K562 (cell line): ENCODE results near the gene BEST4. TPM values are rescaled to one million over a fixed set of nuclear protein-coding genes. Genes with fewer than 3 reads are reported as not detected.

Source experiments
- ATAC-seq: fragments of 200-7000 bp; cut with Tn5 transposase; 3 replicates; pipeline ENCODE4 v1.9.1; 2020; ENCODE audit warnings: moderate library complexity
- BruUV-seq: library from RNA; stranded (reverse); fragments of 400-500 nt; replicated peaks from 2 replicates; lab custom pipeline; 2021; lab: Mats Ljungman, UMichigan
- CTCF ChIA-PET: fragments of 300-600 bp; formaldehyde crosslinking; extraction: SDS; loops from one replicate; lab custom pipeline; 2021; ENCODE audit warnings: low intra/inter-chr PET ratio; lab: Yijun Ruan, JAX
- POLR2A ChIA-PET: fragments of 300-600, 350-650 bp; sonication (Branson Sonifier 250); formaldehyde crosslinking; extraction: SDS; loops from one replicate; lab custom pipeline; 2021; ENCODE audit warnings: antibody characterized with exemption, inconsistent platforms; lab: Yijun Ruan, JAX
- DNase-seq, 4 experiments: peaks; one replicate each; pipeline versions ENCODE4 v3.0.0 to v3.0.0-alpha.2; 2011 to 2018; ENCODE audit warnings: low spot score in 3 of 4, mixed read lengths in 3 of 4; ENCODE audit errors: extremely low read depth in 1 of 4
- FAIRE-seq: peaks from 2 replicates; lab custom pipeline; 2011; peaks lifted over from hg19 to GRCh38; lab: Jason Lieb, UNC
- H2AFZ ChIP-seq: 2 replicates; pipeline ENCODE4 v1.6.0; 2011; ENCODE audit warnings: low read depth, low read length, control low read depth, inconsistent platforms
- H3K27ac ChIP-seq: fragments of 200-600 bp; 3 replicates; pipeline ENCODE4 v1.8.0; 2011; ENCODE audit warnings: low read depth, mild to moderate bottlenecking, control low read depth, inconsistent platforms, low read length, moderate library complexity, mixed read lengths; ENCODE audit errors: extremely low read depth
- H3K27me3 ChIP-seq, 2 experiments: fragments of 300-600 bp in 1 of 2; 2 replicates in 1 of 2; 3 replicates in 1 of 2; pipeline versions ENCODE4 v1.6.0 to v1.8.0; 2011; ENCODE audit warnings: inconsistent platforms in 2 of 2, low read length in 2 of 2, mild to moderate bottlenecking in 1 of 2, mixed read lengths in 1 of 2, moderate library complexity in 1 of 2; ENCODE audit not compliant: control insufficient read depth in 2 of 2, insufficient read depth in 2 of 2
- H3K36me3 ChIP-seq: fragments of 300-600 bp; 3 replicates; pipeline ENCODE4 v1.8.0; 2011; ENCODE audit warnings: mild to moderate bottlenecking, low read length, inconsistent platforms; ENCODE audit not compliant: control insufficient read depth, insufficient read depth
- H3K4me1 ChIP-seq, 2 experiments: fragments of 200-600 bp in 1 of 2; replicated peaks in 1 of 2; 2 replicates in 1 of 2; 3 replicates in 1 of 2; pipeline versions ENCODE4 v1.5.1 to v1.8.0; 2011; ENCODE audit warnings: inconsistent platforms in 2 of 2, low read length in 2 of 2, mild to moderate bottlenecking in 1 of 2, mixed read lengths in 1 of 2, moderate library complexity in 1 of 2; ENCODE audit not compliant: control insufficient read depth in 2 of 2, insufficient read depth in 2 of 2
- H3K4me2 ChIP-seq: 2 replicates; pipeline ENCODE4 v1.6.1; 2011; ENCODE audit warnings: low read length, control low read depth, inconsistent platforms, mixed read lengths; ENCODE audit not compliant: insufficient read depth
- H3K4me3 ChIP-seq: fragments of 200-600 bp; sonication (generic), shearing (Covaris generic); 2 replicates; pipeline ENCODE4 v1.5.1; 2016; ENCODE audit warnings: control low read depth, inconsistent platforms
- H3K79me2 ChIP-seq: fragments of 200-600 bp; 3 replicates; pipeline ENCODE4 v1.8.0; 2011; ENCODE audit warnings: low read length, inconsistent platforms; ENCODE audit not compliant: control insufficient read depth, insufficient read depth
- H3K9ac ChIP-seq, 2 experiments: 2 replicates each; pipeline versions ENCODE4 v1.6.0 to v1.6.1; 2011; ENCODE audit warnings: low read depth in 2 of 2, low read length in 2 of 2, control low read depth in 1 of 2, inconsistent platforms in 1 of 2, mild to moderate bottlenecking in 1 of 2, mixed read lengths in 1 of 2; ENCODE audit not compliant: insufficient read depth in 1 of 2
- H3K9me1 ChIP-seq: one replicate; pipeline ENCODE4 v1.6.0; 2011; ENCODE audit warnings: inconsistent platforms, mild to moderate bottlenecking, low read length, moderate library complexity; ENCODE audit not compliant: control insufficient read depth, insufficient read depth
- H3K9me3 ChIP-seq: replicated peaks from 2 replicates; pipeline ENCODE4 v1.5.1; 2011; ENCODE audit warnings: low read depth, low read length, inconsistent platforms; ENCODE audit not compliant: control insufficient read depth, insufficient read depth
- H4K20me1 ChIP-seq: replicated peaks from 2 replicates; pipeline ENCODE4 v1.6.1; 2011; ENCODE audit warnings: low read length, inconsistent platforms, mixed read lengths; ENCODE audit not compliant: control insufficient read depth, insufficient read depth
- ARNT ChIP-seq, 2 experiments: fragments of 450-650 bp; IDR thresholded peaks; 2 replicates each; pipeline ENCODE4 v1.6.1; 2016; ENCODE audit warnings: mild to moderate bottlenecking in 1 of 2
- BDP1 ChIP-seq: IDR thresholded peaks from 3 replicates; pipeline ENCODE4 v1.6.1; 2011; ENCODE audit not compliant: insufficient read length, insufficient read depth
- CAMTA2 ChIP-seq: fragments of 250-450 bp; sonication (Bioruptor Pico); conservative IDR thresholded peaks from 2 replicates; pipeline ENCODE4 v1.5.1; 2022
- E2F3 ChIP-seq: fragments of 250-450 bp; sonication (Bioruptor Pico); IDR thresholded peaks from 2 replicates; pipeline ENCODE4 v1.4.0; 2020; ENCODE audit warnings: mild to moderate bottlenecking
- ELF4 ChIP-seq: fragments of 450-650 bp; formaldehyde crosslinking; IDR thresholded peaks from 2 replicates; pipeline ENCODE4 v1.4.0; 2022; ENCODE audit warnings: missing genetic modification characterization
- GATA2 ChIP-seq: sonication (generic); formaldehyde crosslinking; IDR thresholded peaks from 2 replicates; pipeline ENCODE4 v1.4.0; 2020; ENCODE audit warnings: mild to moderate bottlenecking, missing genetic modification reagents
- GTF2A2 ChIP-seq: IDR thresholded peaks from 2 replicates; pipeline ENCODE4 v1.6.1; 2016; ENCODE audit warnings: mild to moderate bottlenecking, missing genetic modification characterization, missing compliant biosample characterization
- KDM5B ChIP-seq: fragments of 200-600 bp; sonication (generic); IDR thresholded peaks from 2 replicates; pipeline ENCODE4 v1.6.1; 2012; ENCODE audit warnings: low read depth, mild to moderate bottlenecking, moderate library complexity, low read length, control low read depth, inconsistent platforms; ENCODE audit not compliant: insufficient replicate concordance
- MED1 ChIP-seq: sonication (generic); formaldehyde crosslinking; IDR thresholded peaks from 2 replicates; pipeline ENCODE4 v1.8.1; 2023; ENCODE audit warnings: missing genetic modification reagents, borderline replicate concordance
- MTA3 ChIP-seq: fragments of 450-650 bp; formaldehyde crosslinking; IDR thresholded peaks from 2 replicates; pipeline ENCODE4 v1.6.1; 2017; ENCODE audit warnings: mild to moderate bottlenecking, borderline replicate concordance
- PCBP1 ChIP-seq: fragments of 200-400 bp; formaldehyde crosslinking; IDR thresholded peaks from 2 replicates; pipeline ENCODE4 v1.6.1; 2018; ENCODE audit warnings: mild to moderate bottlenecking, low read depth, low read length; ENCODE audit not compliant: poor library complexity, severe bottlenecking
- SMARCA4 ChIP-seq: fragments of 450-650 bp; IDR thresholded peaks from 2 replicates; pipeline ENCODE4 v1.6.1; 2016
- SNAPC5 ChIP-seq: fragments of 250-450 bp; sonication (Bioruptor Pico); IDR thresholded peaks from 2 replicates; pipeline ENCODE4 v1.8.0; 2021; ENCODE audit warnings: moderate library complexity, mild to moderate bottlenecking, inconsistent platforms
- TFAM ChIP-seq: fragments of 250-450 bp; sonication (Bioruptor Pico); conservative IDR thresholded peaks from 2 replicates; pipeline ENCODE4 v1.5.0; 2021; ENCODE audit warnings: mild to moderate bottlenecking, moderate library complexity
- USF1 ChIP-seq: sonication (generic); formaldehyde crosslinking; IDR thresholded peaks from 2 replicates; pipeline ENCODE4 v1.9.0; 2022; ENCODE audit warnings: mild to moderate bottlenecking, missing genetic modification reagents
- ZBTB17 ChIP-seq: fragments of 450-650 bp; formaldehyde crosslinking; IDR thresholded peaks from 2 replicates; pipeline ENCODE4 v1.4.0; 2020; ENCODE audit warnings: mild to moderate bottlenecking
- ZC3H4 ChIP-seq: sonication (generic); formaldehyde crosslinking; IDR thresholded peaks from 2 replicates; pipeline ENCODE4 v1.9.0; 2021; ENCODE audit warnings: missing genetic modification reagents, borderline replicate concordance
- ZKSCAN8 ChIP-seq: fragments of 200-800 bp; sonication (Bioruptor generic); IDR thresholded peaks from 2 replicates; pipeline ENCODE4 v1.6.1; 2016; ENCODE audit warnings: missing genetic modification characterization, missing compliant biosample characterization
- ZNF133 ChIP-seq: fragments of 250-450 bp; sonication (Bioruptor Pico); IDR thresholded peaks from 2 replicates; pipeline ENCODE4 v1.4.0; 2020; ENCODE audit warnings: mild to moderate bottlenecking
- ZNF785 ChIP-seq: fragments of 250-450 bp; sonication (Bioruptor Pico); IDR thresholded peaks from 2 replicates; pipeline ENCODE4 v1.4.0; 2020; ENCODE audit warnings: mild to moderate bottlenecking
- WGBS: fragments of 100-300 bp; shearing (Covaris generic); methylation state at CpG from one replicate; pipeline ENCODE4 v1.1.6; 2016; ENCODE audit warnings: low coverage, mixed read lengths; ENCODE audit not compliant: insufficient coverage; ENCODE audit errors: missing lambda C conversion rate; 5-methylcytosine and 5-hydroxymethylcytosine counted together
- in situ Hi-C: fragments of 300-500 bp; cut with MboI; formaldehyde crosslinking; loops from 4 replicates; pipeline ENCODE4 v1.15.0; 2018; ENCODE audit warnings: inconsistent platforms, mixed read lengths
- intact Hi-C: fragments of 100-400 bp; cut with micrococcal nuclease; formaldehyde crosslinking; loops from 2 replicates; pipeline ENCODE4 v1.14.2; 2022
- polyA plus RNA-seq, 8 experiments: library from polyadenylated mRNA; depleted of rRNA in 4 of 8; stranded (reverse) in 5 of 8; unstranded in 3 of 8; fragments of >200 nt; fragmentation: Nextera tagmentation in 2 of 8; fragmentation: Illumina TruSeq in 1 of 8; extraction: Ambion mirVana in 2 of 8; extraction: Trizol in 1 of 8; gene quantifications; 2 replicates each; pipeline versions ENCODE4 v1.2.1 to v1.2.3, GENCODE V29; 2011 to 2014; ENCODE audit warnings: inconsistent platforms in 1 of 8, missing spikeins in 1 of 8
- total RNA-seq, 7 experiments: library from RNA; depleted of rRNA in 6 of 7; stranded (reverse); fragments of >200 nt in 6 of 7; fragmentation: Illumina TruSeq in 2 of 7; extraction: Trizol in 2 of 7; gene quantifications; 2 replicates each; pipeline versions ENCODE4 v1.2.1 to v1.2.3, GENCODE V29; 2011 to 2021; ENCODE audit warnings: low replicate concordance in 1 of 7

The BEST4 gene
- total and polyA plus RNA-seq, 9 of the 15 experiments (the other 6 are each of a cell fraction or from before 2014, with no cell fraction given) = 0.07 to 0.11 TPM; not detected in 7

- BruUV-seq = no TSS peak
- Histone ChIP-seq H3K79me2 (no peaks in the 10 kb centered on the region), H3K4me1 (peaks cover 30 to 36% of the 10 kb centered on the region in 2 experiments), H3K4me2 (no peak overlapping the region), H3K9ac (no peak overlapping the region; a peak in 1 of 4 replicates), H3K27ac (no peak overlapping the region), H3K9me3 (no peaks in the 10 kb centered on the region), H3K27me3 (no peaks in the 10 kb centered on the region), H2AFZ (no peak overlapping the region), H3K9me1 (no peaks in the 10 kb centered on the region), H3K36me3 (no peaks in the 10 kb centered on the region), H4K20me1 (no peaks in the 10 kb centered on the region), H3K4me3 (no peak overlapping the region)
- intact Hi-C loops (loop anchor here (1.0 to 10.0 kb wide), 3 partner anchors 177 to 464 kb away; partner anchors contain the start of gene UROD), in situ Hi-C loops (loop anchor here (5.0 kb wide), 1 partner anchor 176 kb away; the partner anchor contains the start of genes HECTD3 and UROD)
- WGBS = 62% methylated on average over 23 of the region's 23 CpGs
- peak; percentile 97 for FAIRE-seq
- ATAC-seq = peak; percentile 87
- DNase-seq = peak; percentile 75 to 93 (median 81)
- ChIA-PET POLR2A (interaction anchor here (0.6 to 11.1 kb wide), 3 partner anchors 15 to 114 kb away, joined by 4 to 217 read pairs (median 4); no protein-coding TSS in a partner anchor), CTCF (interaction anchor here (0.6 to 1.6 kb wide), 3 partner anchors 94 to 464 kb away, joined by 3 to 9 read pairs (median 5); no protein-coding TSS in a partner anchor)
- TF ChIP-seq PCBP1 = no peak
- 0 out of 4 replicates have a peak, but pooled peaks of 1 of the 2 experiments have one; percentile 56 for TF ChIP-seq ARNT (IDR thresholded peaks at IDR 0.05)
- 0 out of 2 replicates have a peak, but pooled peaks have one; percentile 32 for TF ChIP-seq SMARCA4
- no peak for TF ChIP-seq KDM5B
- TF ChIP-seq USF1 (CRISPR knock-in tag) = peak; percentile 14; the same call in 1 of the 2 replicates
- TF ChIP-seq ZC3H4 (CRISPR knock-in tag) = no peak
- peak; percentile 42; the same call in 1 of the 2 replicates for TF ChIP-seq MTA3
- no peak for TF ChIP-seq ZNF133
- TF ChIP-seq ELF4 (CRISPR knock-in tag) = no peak
- no peak for TF ChIP-seq MED1 (CRISPR knock-in tag)
- TF ChIP-seq ZNF785 (CRISPR knock-in tag) = no peak
- TF ChIP-seq GATA2 (CRISPR knock-in tag) = peak; percentile 47; the same call in 1 of the 2 replicates
- no peak for TF ChIP-seq GTF2A2 (tag)
- 0 out of 2 replicates have a peak, but pooled peaks have one; percentile 31 for TF ChIP-seq E2F3 (CRISPR knock-in tag)
- no peak for TF ChIP-seq SNAPC5 (CRISPR knock-in tag)
- TF ChIP-seq TFAM (CRISPR knock-in tag) = no peak
- TF ChIP-seq ZBTB17 (CRISPR knock-in tag) = no peak
- no peak for TF ChIP-seq CAMTA2 (CRISPR knock-in tag)
- TF ChIP-seq ZKSCAN8 (CRISPR knock-in tag) = no peak
- TF ChIP-seq BDP1 = no peak
These were observed 48.0 kb upstream of the BEST4 start for GRCh38 chr1:44835738-44836675.
